AG09319 (cell line): ENCODE results near the gene CRELD2.

Source experiments
- DNase-seq: peaks from one replicate; pipeline ENCODE4 v3.0.0-alpha.2; 2010; ENCODE audit warnings: low read depth; ENCODE audit errors: extremely low read depth
- TF ChIP-seq, protein P1 (sequence below): IDR thresholded peaks from 2 replicates; pipeline ENCODE4 v1.5.1; 2011; ENCODE audit warnings: low read depth, mild to moderate bottlenecking, inconsistent platforms, low read length, moderate library complexity

Gene CRELD2

GRCh38 chr22:49954991-49955580 is 36.7 kb downstream of the CRELD2 start:
- TF ChIP-seq, protein P1, sequence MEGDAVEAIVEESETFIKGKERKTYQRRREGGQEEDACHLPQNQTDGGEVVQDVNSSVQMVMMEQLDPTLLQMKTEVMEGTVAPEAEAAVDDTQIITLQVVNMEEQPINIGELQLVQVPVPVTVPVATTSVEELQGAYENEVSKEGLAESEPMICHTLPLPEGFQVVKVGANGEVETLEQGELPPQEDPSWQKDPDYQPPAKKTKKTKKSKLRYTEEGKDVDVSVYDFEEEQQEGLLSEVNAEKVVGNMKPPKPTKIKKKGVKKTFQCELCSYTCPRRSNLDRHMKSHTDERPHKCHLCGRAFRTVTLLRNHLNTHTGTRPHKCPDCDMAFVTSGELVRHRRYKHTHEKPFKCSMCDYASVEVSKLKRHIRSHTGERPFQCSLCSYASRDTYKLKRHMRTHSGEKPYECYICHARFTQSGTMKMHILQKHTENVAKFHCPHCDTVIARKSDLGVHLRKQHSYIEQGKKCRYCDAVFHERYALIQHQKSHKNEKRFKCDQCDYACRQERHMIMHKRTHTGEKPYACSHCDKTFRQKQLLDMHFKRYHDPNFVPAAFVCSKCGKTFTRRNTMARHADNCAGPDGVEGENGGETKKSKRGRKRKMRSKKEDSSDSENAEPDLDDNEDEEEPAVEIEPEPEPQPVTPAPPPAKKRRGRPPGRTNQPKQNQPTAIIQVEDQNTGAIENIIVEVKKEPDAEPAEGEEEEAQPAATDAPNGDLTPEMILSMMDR, result no peak
- DNase-seq, result no peak

DNA sequence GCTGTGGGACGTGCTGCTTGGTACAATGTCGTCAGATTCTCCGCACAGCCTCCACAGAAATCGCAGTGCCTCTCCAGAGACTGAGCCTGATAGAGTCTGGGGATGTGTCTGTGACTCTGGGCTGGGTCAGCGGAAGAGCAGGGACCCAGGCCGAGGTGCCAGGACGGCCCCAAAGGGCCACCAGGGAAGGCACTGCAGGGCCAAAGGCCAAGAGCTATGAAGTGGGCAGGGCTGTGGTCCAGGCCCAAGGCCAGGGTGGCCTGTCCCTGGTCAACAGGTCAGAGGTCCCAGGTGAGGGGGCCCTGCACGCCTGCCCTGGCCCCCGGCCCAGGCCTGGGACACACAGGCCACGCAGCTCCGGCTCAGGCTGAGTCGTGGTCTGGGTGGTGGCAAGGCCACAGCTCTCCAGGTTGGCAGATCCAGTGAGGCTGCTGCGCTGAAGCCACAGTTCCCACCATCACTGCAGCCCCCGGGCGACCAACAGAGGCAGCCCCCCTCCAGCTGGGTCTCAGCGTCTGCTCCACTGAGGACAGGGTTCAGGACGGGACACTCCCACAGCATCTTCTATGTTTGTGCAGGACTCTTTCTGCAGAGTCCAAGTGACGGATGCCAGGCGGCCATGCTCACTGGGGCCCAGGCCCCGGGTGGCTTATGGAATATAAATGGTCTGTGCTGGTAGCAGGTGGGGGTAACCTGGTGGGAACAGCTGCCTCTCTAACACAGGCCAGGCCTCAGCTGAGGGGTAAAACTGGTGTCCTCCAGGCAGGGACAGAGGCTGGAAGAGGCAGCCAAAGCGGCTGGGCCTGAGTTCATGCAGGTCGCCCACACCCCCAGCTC is 37.4 kb downstream of the CRELD2 start:
- no peak for DNase-seq
- TF ChIP-seq, protein P1, result no peak

DNA sequence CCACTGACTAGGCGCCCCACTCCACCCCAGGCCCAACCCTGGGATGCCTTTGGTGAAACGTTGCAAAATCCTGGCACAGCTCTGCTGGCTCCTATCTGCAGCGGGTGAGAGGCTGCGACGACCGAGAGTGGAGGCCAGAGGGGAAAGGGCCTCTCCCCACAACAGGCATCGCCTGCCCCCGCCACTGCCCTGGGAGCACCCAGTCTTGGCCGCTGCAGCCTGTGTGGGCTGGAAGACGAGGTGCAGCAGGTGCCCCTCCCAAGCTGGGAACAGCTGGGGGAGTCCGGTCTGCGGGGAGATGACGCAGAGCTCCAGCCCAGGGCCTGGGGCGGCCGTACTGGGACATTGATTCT is 38.0 kb downstream of the CRELD2 start:
- no peak for DNase-seq
- TF ChIP-seq, protein P1, result no peak

GRCh38 chr22:49956914-49957825 is 38.7 kb downstream of the CRELD2 start:
- TF ChIP-seq, protein P1, result no peak
- DNase-seq, result no peak

GRCh38 chr22:49957826-49958365 is 39.5 kb downstream of the CRELD2 start:
- TF ChIP-seq, protein P1, result no peak
- no peak for DNase-seq

DNA sequence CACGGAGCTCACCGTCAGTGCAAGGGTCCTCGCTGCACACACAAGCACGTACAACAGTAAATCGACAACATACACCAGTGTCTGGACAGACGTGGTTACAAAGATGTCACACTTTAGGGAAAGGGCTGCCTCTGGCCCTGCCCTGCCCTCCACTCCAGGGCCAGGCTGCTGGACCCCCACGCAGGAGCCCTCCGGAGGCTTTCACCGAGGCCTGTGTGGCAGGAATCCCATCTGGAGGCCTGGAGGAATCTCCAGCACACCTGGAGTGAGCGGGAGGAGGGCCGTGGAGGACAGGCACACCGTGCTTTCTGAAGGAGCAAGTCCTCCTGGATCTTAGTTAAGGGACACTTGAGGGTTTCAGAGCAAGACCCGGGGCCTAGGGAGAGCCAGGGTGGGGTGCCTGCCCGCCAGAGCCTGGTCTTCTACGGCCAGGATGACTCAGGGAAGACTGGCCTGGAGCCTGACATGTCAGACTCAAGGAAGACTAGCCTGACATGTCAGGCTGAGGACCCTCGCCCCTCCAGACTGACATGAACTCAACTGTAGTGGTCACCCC is 40.0 kb downstream of the CRELD2 start:
- TF ChIP-seq, protein P1, result no peak
- no peak for DNase-seq
